Keratinocyte (primary cell): ENCODE data around the gene TRIM13. TPM values are rescaled to one million over a fixed set of nuclear protein-coding genes. Genes with fewer than 3 reads are reported as not detected.

Source experiments
- DNase-seq: peaks from one replicate; pipeline ENCODE4 v3.0.0-alpha.2; 2011; ENCODE audit warnings: low read depth, missing footprints, low spot score
- FAIRE-seq: peaks from 2 replicates; lab custom pipeline; 2011; peaks lifted over from hg19 to GRCh38; lab: Jason Lieb, UNC
- H2AFZ ChIP-seq: 2 replicates; pipeline ENCODE4 v1.6.0; 2012; ENCODE audit warnings: low read length, control low read depth, inconsistent platforms; ENCODE audit not compliant: control insufficient read depth
- H3K27ac ChIP-seq: 2 replicates; pipeline ENCODE4 v1.5.1; 2011; ENCODE audit warnings: low read length; ENCODE audit not compliant: control insufficient read depth, insufficient read depth
- H3K27me3 ChIP-seq: 3 replicates; pipeline ENCODE4 v1.6.0; 2011; ENCODE audit warnings: low read length; ENCODE audit not compliant: control insufficient read depth, insufficient read depth; ENCODE audit errors: extremely low read depth
- H3K36me3 ChIP-seq, 2 experiments: 2 replicates in 1 of 2; 3 replicates in 1 of 2; pipeline ENCODE4 v1.5.1; 2011; ENCODE audit warnings: low read length in 2 of 2, mild to moderate bottlenecking in 1 of 2; ENCODE audit not compliant: control insufficient read depth in 2 of 2, insufficient read depth in 2 of 2; ENCODE audit errors: extremely low read depth in 1 of 2
- H3K4me1 ChIP-seq: 3 replicates; pipeline ENCODE4 v1.5.1; 2011; ENCODE audit warnings: low read length; ENCODE audit not compliant: control insufficient read depth, insufficient read depth; ENCODE audit errors: extremely low read depth
- H3K4me2 ChIP-seq: 3 replicates; pipeline ENCODE4 v1.6.0; 2011; ENCODE audit warnings: low read depth, low read length; ENCODE audit not compliant: control insufficient read depth, insufficient read depth; ENCODE audit errors: extremely low read depth
- H3K4me3 ChIP-seq, 3 experiments: fragments of 200-600 bp in 1 of 3; sonication (generic) in 1 of 3; 2 replicates in 2 of 3; 3 replicates in 1 of 3; pipeline ENCODE4 v1.5.1; 2011 to 2016; ENCODE audit warnings: low read length in 3 of 3, mild to moderate bottlenecking in 3 of 3, control low read depth in 2 of 3, inconsistent platforms in 1 of 3, low read depth in 1 of 3, mixed read lengths in 1 of 3, mixed run types in 1 of 3, moderate library complexity in 1 of 3; ENCODE audit not compliant: control insufficient read depth in 2 of 3, insufficient read depth in 2 of 3; ENCODE audit errors: extremely low read depth in 1 of 3
- H3K79me2 ChIP-seq: 2 replicates; pipeline ENCODE4 v1.6.0; 2012; ENCODE audit warnings: low read length; ENCODE audit not compliant: control insufficient read depth, insufficient read depth
- H3K9ac ChIP-seq: 3 replicates; pipeline ENCODE4 v1.6.0; 2011; ENCODE audit warnings: low read length; ENCODE audit not compliant: control insufficient read depth, insufficient read depth; ENCODE audit errors: extremely low read depth
- H3K9me1 ChIP-seq: 3 replicates; pipeline ENCODE4 v1.6.0; 2011; ENCODE audit warnings: low read length; ENCODE audit not compliant: control insufficient read depth, insufficient read depth; ENCODE audit errors: extremely low read depth
- H3K9me3 ChIP-seq: 2 replicates; pipeline ENCODE4 v1.5.1; 2012; ENCODE audit warnings: low read depth, low read length; ENCODE audit not compliant: control insufficient read depth
- H4K20me1 ChIP-seq: 3 replicates; pipeline ENCODE4 v1.6.0; 2011; ENCODE audit warnings: low read length; ENCODE audit not compliant: control insufficient read depth, insufficient read depth; ENCODE audit errors: extremely low read depth
- CTCF ChIP-seq, 3 experiments: IDR thresholded peaks in 1 of 3; conservative IDR thresholded peaks in 1 of 3; optimal IDR thresholded peaks in 1 of 3; 2 replicates in 2 of 3; 3 replicates in 1 of 3; pipeline versions ENCODE3 to v1.5.1; 2011; ENCODE audit warnings: low read length in 3 of 3, mild to moderate bottlenecking in 3 of 3, moderate library complexity in 2 of 3, control low read depth in 1 of 3, inconsistent platforms in 1 of 3; ENCODE audit not compliant: insufficient read depth in 2 of 3; ENCODE audit errors: extremely low read depth in 1 of 3
- EZH2 ChIP-seq: IDR thresholded peaks from one replicate; pipeline ENCODE4 v1.6.1; 2012; ENCODE audit warnings: inconsistent platforms, mild to moderate bottlenecking, low read length, moderate library complexity
- dilution Hi-C: fragments of 300-500 bp; cut with MboI; formaldehyde crosslinking; loops from one replicate; pipeline ENCODE4 v1.7.0; 2020; ENCODE audit warnings: low sequenced_read_pairs; ENCODE audit not compliant: extremely low pct_ligation_motif_present
- polyA plus RNA-seq, 5 experiments: library from polyadenylated mRNA; depleted of rRNA in 3 of 5; stranded (reverse) in 3 of 5; stranded (forward) in 1 of 5; unstranded in 1 of 5; fragments of >200 nt; gene quantifications; 1 replicate in 1 of 5; 2 replicates in 3 of 5; 3 replicates in 1 of 5; pipeline versions ENCODE4 v1.2.1 to v1.2.3, GENCODE V29; 2011 to 2012; ENCODE audit warnings: missing spikeins in 2 of 5, low read depth in 1 of 5, low replicate concordance in 1 of 5
- small RNA-seq, 3 experiments: library from RNA; depleted of rRNA; stranded (forward); fragments of <200 nt; gene quantifications; one replicate each; pipeline ENCODE3, GENCODE V24; 2012; ENCODE audit warnings: low read depth in 3 of 3, low replicate concordance in 1 of 3; ENCODE audit not compliant: insufficient read length in 3 of 3

Gene TRIM13
- polyA plus RNA-seq, 1 donor (not counting 4 experiments of a cell fraction or from before 2014, with no cell fraction given): 26.5 TPM

GRCh38 chr13:50065712-50066111 is 68.9 kb downstream of the TRIM13 start:
- H3K79me2 ChIP-seq: peaks cover 45% of the 10 kb centered on the region
- H3K27me3 ChIP-seq: no peaks in the 10 kb centered on the region
- H3K4me2 ChIP-seq: no peak overlapping the region
- no peak overlapping the region for H3K9ac ChIP-seq
- FAIRE-seq (no peak), DNase-seq (no peak)
- dilution Hi-C loops: no loop called here
- H3K4me3 ChIP-seq: no peak overlapping the region
- H3K36me3 ChIP-seq: peaks cover 0 to 11% of the 10 kb centered on the region in 2 experiments
- H4K20me1 ChIP-seq: no peaks in the 10 kb centered on the region
- H3K4me1 ChIP-seq: no peaks in the 10 kb centered on the region
- no peak overlapping the region for H2AFZ ChIP-seq
- no peaks in the 10 kb centered on the region for H3K9me3 ChIP-seq
- H3K27ac ChIP-seq: no peak overlapping the region
- TF ChIP-seq CTCF (optimal IDR thresholded peaks at IDR 0.05 in 1 of 3, IDR thresholded peaks at IDR 0.05 in 1 of 3, conservative IDR thresholded peaks at IDR 0.05 in 1 of 3; ENCODE audit: extremely low read depth in 1 of 3, insufficient read depth in 2 of 3, low read length in 3 of 3) (no peak), EZH2 (no peak)
- no peaks in the 10 kb centered on the region for H3K9me1 ChIP-seq

Small RNA genes lying within 50 kb of the gene (small RNA-seq; reads per million reads assigned to genes)
- gene MIR16-1: 4.2 to 155 (median 141) reads per million in 3 experiments
- 0 to 11.0 (median 4.0) reads per million in 3 experiments for gene MIR3613
- 0 reads per million in 3 experiments for gene RF02105
- 0 reads per million in 3 experiments for gene RF02106
- gene RF02107: 0 reads per million in 3 experiments
- gene RF02108: 0 reads per million in 3 experiments

Other genes starting within 250 kb of the TRIM13 start
- 23.8 to 43.8 TPM (median 37.3 TPM) in 3 replicates for gene KPNA3, start 204.4 kb upstream of the TRIM13 start, polyA plus RNA-seq
- 6.3 to 11.3 TPM (median 8.9 TPM) in 3 replicates for gene SPRYD7, start 60.7 kb upstream of the TRIM13 start, polyA plus RNA-seq
- gene KCNRG, start 18.4 kb downstream of the TRIM13 start, polyA plus RNA-seq: 0.90 to 1.3 TPM (median 1.3 TPM) in 3 replicates